Panc1 (cell line): ENCODE measurements around the gene ZNF701. TPM values are rescaled to one million over a fixed set of nuclear protein-coding genes. Genes with fewer than 3 reads are reported as not detected.
A peak's percentile ranks its signal among the peaks of the same experiment; 100 is the strongest.
"Not testable (repeated sequence)": the region's sequence is repeated elsewhere in the genome, so short reads cannot be mapped to it uniquely, and the experiment has no call there.

Experiments used
- ATAC-seq: fragments of 200-7000 bp; cut with Tn5 transposase; 2 replicates; pipeline ENCODE4 v1.9.1; 2020; ENCODE audit warnings: mild to moderate bottlenecking, moderate library complexity
- BruUV-seq: library from RNA; stranded (reverse); fragments of 400-500 nt; replicated peaks from 2 replicates; lab custom pipeline; 2021; lab: Mats Ljungman, UMichigan
- CTCF ChIA-PET: fragments of 300-600 bp; sonication (Branson Sonifier 250); formaldehyde crosslinking; loops from one replicate; lab custom pipeline; 2022; ENCODE audit warnings: antibody characterized with exemption; lab: Charles Lee
- POLR2A ChIA-PET: fragments of 300-600 bp; sonication (Branson Sonifier 250); formaldehyde crosslinking; loops from one replicate; lab custom pipeline; 2022; ENCODE audit warnings: antibody characterized with exemption; lab: Charles Lee
- DNase-seq: peaks from one replicate; pipeline ENCODE4 v3.0.0-alpha.2; 2010; ENCODE audit warnings: low read depth, low spot score
- H3K27ac ChIP-seq: 2 replicates; pipeline ENCODE4 v1.5.1; 2011; ENCODE audit warnings: mild to moderate bottlenecking, low read length, inconsistent platforms
- H3K27me3 ChIP-seq: fragments of 200-500 bp; sonication (Bioruptor generic); 2 replicates; pipeline ENCODE4 v1.6.0; 2014; ENCODE audit warnings: low read length, inconsistent platforms; ENCODE audit not compliant: control insufficient read depth, insufficient read depth
- H3K36me3 ChIP-seq: fragments of 200-500 bp; sonication (Bioruptor generic); 2 replicates; pipeline ENCODE4 v1.5.1; 2014; ENCODE audit warnings: inconsistent platforms, mild to moderate bottlenecking, low read length, moderate library complexity; ENCODE audit not compliant: control insufficient read depth, insufficient read depth
- H3K4me1 ChIP-seq: 2 replicates; pipeline ENCODE4 v1.5.1; 2011; ENCODE audit warnings: inconsistent platforms, mild to moderate bottlenecking, low read length, moderate library complexity; ENCODE audit not compliant: control insufficient read depth, insufficient read depth
- H3K4me3 ChIP-seq, 2 experiments: 2 replicates each; pipeline ENCODE4 v1.5.1; 2011 to 2012; ENCODE audit warnings: low read depth in 2 of 2, low read length in 2 of 2, mild to moderate bottlenecking in 2 of 2, inconsistent platforms in 1 of 2, moderate library complexity in 1 of 2
- H3K9me3 ChIP-seq: fragments of 200-500 bp; sonication (Bioruptor generic); 2 replicates; pipeline ENCODE4 v1.5.1; 2014; ENCODE audit warnings: low read depth, mild to moderate bottlenecking, inconsistent platforms, low read length, moderate library complexity; ENCODE audit not compliant: control insufficient read depth, insufficient read depth
- POLR2AphosphoS5 ChIP-seq: IDR thresholded peaks from 2 replicates; pipeline ENCODE4 v1.6.1; 2012; ENCODE audit warnings: mild to moderate bottlenecking, low read depth, low read length, moderate library complexity
- SIN3A ChIP-seq: IDR thresholded peaks from 2 replicates; pipeline ENCODE4 v1.6.1; 2012; ENCODE audit warnings: low read depth, mild to moderate bottlenecking, low read length, moderate library complexity, borderline replicate concordance; ENCODE audit not compliant: insufficient read depth
- TCF7L2 ChIP-seq: IDR thresholded peaks from 2 replicates; pipeline ENCODE4 v1.6.1; 2011; ENCODE audit warnings: mild to moderate bottlenecking, low read depth, low read length, inconsistent platforms
- in situ Hi-C: cut with HindIII; loops from 2 replicates; pipeline ENCODE4 v1.10.0; 2016; ENCODE audit warnings: low sequenced_read_pairs, low pct_unique_long_range_greater_than_20kb
- intact Hi-C: fragments of 100-400 bp; cut with micrococcal nuclease; formaldehyde crosslinking; loops from one replicate; pipeline ENCODE4 v1.10.0; 2022; ENCODE audit not compliant: unreplicated experiment
- total RNA-seq: library from RNA; stranded (reverse); gene quantifications from one replicate; pipeline ENCODE4 v1.2.1, GENCODE V29; 2021; ENCODE audit not compliant: unreplicated experiment
- TF ChIP-seq, protein P1 (sequence below): fragments of 450-650 bp; IDR thresholded peaks from 2 replicates; pipeline ENCODE4 v1.5.1; 2017; ENCODE audit warnings: mild to moderate bottlenecking
- TF ChIP-seq, protein P2 (sequence below), 2 experiments: IDR thresholded peaks; 2 replicates each; pipeline ENCODE4 v1.6.1; 2011 to 2012; ENCODE audit warnings: low read depth in 2 of 2, control low read depth in 1 of 2, low read length in 1 of 2, mild to moderate bottlenecking in 1 of 2, moderate library complexity in 1 of 2; ENCODE audit not compliant: insufficient read depth in 1 of 2

The ZNF701 gene
- total RNA-seq, 1 experiment from 2014 or later = 16.4 TPM

DNA sequence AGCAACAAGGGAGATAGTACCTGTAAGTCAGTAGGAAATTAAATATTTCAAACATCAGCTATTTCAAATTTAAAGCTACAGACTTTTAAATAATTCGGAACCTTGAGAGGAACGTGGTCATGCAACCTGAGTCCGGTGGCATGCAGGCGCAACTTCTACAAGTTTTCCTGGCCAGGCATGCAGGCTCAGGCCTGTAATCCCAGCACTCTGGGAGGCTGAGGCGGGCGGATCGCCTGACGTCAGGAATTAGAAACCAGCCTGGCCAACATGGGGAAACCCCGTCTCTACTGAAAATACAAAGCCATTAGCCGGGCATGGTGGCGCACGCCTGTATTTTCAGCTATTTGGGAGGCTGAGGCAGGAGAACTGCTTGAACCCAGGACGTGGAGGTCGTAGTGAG, 2.2 kb upstream of the ZNF701 start:
- ATAC-seq (no peak), DNase-seq (no peak)
- intact Hi-C loops (no loop called here), in situ Hi-C loops (no loop called here)
- no peak overlapping the region for H3K27ac ChIP-seq
- H3K4me1 ChIP-seq = no peaks in the 10 kb centered on the region
- CTCF ChIA-PET = no interaction called here
- H3K27me3 ChIP-seq = no peaks in the 10 kb centered on the region
- no peak overlapping the region for H3K4me3 ChIP-seq
- no peaks in the 10 kb centered on the region for H3K36me3 ChIP-seq
- H3K9me3 ChIP-seq = no peaks in the 10 kb centered on the region
- TF ChIP-seq POLR2AphosphoS5 (no peak), TCF7L2 (no peak), SIN3A (no peak)
- TF ChIP-seq, protein P1, sequence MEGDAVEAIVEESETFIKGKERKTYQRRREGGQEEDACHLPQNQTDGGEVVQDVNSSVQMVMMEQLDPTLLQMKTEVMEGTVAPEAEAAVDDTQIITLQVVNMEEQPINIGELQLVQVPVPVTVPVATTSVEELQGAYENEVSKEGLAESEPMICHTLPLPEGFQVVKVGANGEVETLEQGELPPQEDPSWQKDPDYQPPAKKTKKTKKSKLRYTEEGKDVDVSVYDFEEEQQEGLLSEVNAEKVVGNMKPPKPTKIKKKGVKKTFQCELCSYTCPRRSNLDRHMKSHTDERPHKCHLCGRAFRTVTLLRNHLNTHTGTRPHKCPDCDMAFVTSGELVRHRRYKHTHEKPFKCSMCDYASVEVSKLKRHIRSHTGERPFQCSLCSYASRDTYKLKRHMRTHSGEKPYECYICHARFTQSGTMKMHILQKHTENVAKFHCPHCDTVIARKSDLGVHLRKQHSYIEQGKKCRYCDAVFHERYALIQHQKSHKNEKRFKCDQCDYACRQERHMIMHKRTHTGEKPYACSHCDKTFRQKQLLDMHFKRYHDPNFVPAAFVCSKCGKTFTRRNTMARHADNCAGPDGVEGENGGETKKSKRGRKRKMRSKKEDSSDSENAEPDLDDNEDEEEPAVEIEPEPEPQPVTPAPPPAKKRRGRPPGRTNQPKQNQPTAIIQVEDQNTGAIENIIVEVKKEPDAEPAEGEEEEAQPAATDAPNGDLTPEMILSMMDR = no peak
- TF ChIP-seq, protein P2, sequence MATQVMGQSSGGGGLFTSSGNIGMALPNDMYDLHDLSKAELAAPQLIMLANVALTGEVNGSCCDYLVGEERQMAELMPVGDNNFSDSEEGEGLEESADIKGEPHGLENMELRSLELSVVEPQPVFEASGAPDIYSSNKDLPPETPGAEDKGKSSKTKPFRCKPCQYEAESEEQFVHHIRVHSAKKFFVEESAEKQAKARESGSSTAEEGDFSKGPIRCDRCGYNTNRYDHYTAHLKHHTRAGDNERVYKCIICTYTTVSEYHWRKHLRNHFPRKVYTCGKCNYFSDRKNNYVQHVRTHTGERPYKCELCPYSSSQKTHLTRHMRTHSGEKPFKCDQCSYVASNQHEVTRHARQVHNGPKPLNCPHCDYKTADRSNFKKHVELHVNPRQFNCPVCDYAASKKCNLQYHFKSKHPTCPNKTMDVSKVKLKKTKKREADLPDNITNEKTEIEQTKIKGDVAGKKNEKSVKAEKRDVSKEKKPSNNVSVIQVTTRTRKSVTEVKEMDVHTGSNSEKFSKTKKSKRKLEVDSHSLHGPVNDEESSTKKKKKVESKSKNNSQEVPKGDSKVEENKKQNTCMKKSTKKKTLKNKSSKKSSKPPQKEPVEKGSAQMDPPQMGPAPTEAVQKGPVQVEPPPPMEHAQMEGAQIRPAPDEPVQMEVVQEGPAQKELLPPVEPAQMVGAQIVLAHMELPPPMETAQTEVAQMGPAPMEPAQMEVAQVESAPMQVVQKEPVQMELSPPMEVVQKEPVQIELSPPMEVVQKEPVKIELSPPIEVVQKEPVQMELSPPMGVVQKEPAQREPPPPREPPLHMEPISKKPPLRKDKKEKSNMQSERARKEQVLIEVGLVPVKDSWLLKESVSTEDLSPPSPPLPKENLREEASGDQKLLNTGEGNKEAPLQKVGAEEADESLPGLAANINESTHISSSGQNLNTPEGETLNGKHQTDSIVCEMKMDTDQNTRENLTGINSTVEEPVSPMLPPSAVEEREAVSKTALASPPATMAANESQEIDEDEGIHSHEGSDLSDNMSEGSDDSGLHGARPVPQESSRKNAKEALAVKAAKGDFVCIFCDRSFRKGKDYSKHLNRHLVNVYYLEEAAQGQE (IDR thresholded peaks at IDR 0.05; ENCODE audit: insufficient read depth in 1 of 2, low read depth in 2 of 2, low read length in 1 of 2) = no peak
- POLR2A ChIA-PET = no interaction called here
- BruUV-seq = no TSS peak

DNA sequence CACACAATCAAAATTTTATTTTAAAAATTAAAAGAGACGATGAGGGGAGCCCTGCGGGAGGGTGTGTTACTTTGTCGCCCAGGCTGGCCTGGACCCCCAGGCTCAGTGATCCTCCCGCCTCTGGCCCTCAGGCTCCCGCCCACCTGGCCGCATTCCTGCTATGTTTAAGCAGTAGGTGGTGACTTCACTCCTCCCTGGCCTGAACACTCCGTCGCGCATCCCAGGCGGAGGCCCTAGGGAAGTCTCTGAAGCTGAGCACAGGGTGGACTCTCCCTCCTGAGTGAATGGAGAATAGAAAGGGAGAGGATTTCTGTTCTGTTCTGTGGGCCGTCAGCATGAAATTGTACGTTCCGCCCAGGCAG, 468 bp upstream of the ZNF701 start:
- POLR2A ChIA-PET, in situ Hi-C loops, DNase-seq, H3K4me1 ChIP-seq, H3K27me3 ChIP-seq, intact Hi-C loops, CTCF ChIA-PET, H3K9me3 ChIP-seq, H3K36me3 ChIP-seq: not testable (repeated sequence)
- ATAC-seq = peak; percentile 70
- TSS peak; percentile 83 for BruUV-seq
- peak overlapping the region; percentile 54 for H3K27ac ChIP-seq
- peak overlapping the region; percentile 80 to 96 for H3K4me3 ChIP-seq

DNA sequence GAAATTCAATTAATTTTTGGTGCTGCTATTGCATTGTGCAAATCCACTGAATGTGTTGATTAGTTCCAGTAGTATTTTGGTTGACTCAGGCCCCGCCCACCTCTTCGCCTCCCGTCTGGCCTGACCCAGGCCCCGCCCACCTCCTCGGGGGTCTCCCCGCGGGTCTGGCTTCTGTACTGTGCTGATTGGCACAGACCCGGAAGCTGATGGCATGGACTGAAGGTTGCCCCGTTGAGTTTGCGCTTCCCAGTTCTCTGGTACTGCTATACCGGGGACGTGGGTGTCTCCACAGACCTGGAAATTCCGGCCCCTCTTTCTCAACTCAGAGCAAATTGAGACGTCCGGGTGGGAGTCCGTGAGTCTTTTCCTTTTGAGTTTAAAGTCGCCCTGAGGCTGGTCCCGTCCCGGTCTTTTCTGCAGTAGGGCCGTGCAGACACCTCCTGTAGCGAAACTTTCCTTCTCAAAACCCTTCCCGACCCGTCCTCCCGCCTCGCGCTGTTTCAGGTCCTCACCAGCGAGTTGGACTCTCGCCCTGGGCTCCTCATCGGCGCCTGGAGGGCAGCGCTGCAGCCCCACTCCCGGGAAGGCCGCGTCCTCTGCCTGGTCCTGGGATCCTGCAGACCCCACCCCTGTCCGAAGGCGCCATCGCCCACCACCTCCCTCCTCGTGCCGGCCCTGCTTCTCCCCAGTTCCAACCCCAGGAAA, 14.8 kb downstream of the ZNF701 start:
- ChIA-PET CTCF (no interaction called here), POLR2A (no interaction called here)
- H3K9me3 ChIP-seq = peaks cover 11% of the 10 kb centered on the region; the same call in 1 of the 2 replicates
- ATAC-seq = no peak
- in situ Hi-C loops (no loop called here), intact Hi-C loops (no loop called here)
- no peak overlapping the region for H3K4me3 ChIP-seq
- no TSS peak for BruUV-seq
- peaks cover 3% of the 10 kb centered on the region; the same call in 1 of the 2 replicates for H3K36me3 ChIP-seq
- no peak overlapping the region for H3K27ac ChIP-seq
- H3K27me3 ChIP-seq = no peaks in the 10 kb centered on the region
- DNase-seq = no peak
- TF ChIP-seq, protein P1 = no peak
- TF ChIP-seq TCF7L2 = no peak
- TF ChIP-seq, protein P2 (IDR thresholded peaks at IDR 0.05; ENCODE audit: insufficient read depth in 1 of 2, low read depth in 2 of 2, low read length in 1 of 2) = no peak
- no peak for TF ChIP-seq POLR2AphosphoS5
- TF ChIP-seq SIN3A = no peak
- no peaks in the 10 kb centered on the region for H3K4me1 ChIP-seq
